ENCODE measurements around the gene PXMP2.
A peak's percentile ranks its signal among the peaks of the same experiment; 100 is the strongest.

Gene PXMP2

DNA sequence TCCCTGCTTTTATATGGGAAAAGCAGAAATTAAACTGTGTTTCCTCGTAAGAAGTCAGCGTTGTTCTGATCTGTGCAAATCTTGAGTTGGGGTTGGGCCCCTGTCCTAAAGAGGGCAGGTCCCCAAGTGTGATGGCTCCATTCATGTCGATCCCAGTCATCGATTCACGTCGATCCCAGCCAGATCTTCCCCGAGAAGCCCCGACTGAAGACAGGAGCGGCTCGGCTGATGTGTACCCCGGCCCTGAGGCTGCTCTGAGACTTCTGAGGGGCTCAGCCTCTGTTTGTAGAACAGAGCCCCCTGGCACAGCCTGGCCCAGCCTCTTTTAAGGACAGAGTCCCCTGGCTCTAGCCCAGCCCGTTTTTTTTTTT, 32.6 kb downstream of the PXMP2 start:
- H3K27me3 Mint-ChIP-seq = no peaks in the 10 kb centered on the region
- no peaks in the 10 kb centered on the region for H3K9me3 Mint-ChIP-seq
- no peak overlapping the region for H3K4me3 Mint-ChIP-seq
- H3K4me1 Mint-ChIP-seq (ENCODE audit: low read depth) = no peaks in the 10 kb centered on the region
- H3K36me3 Mint-ChIP-seq (ENCODE audit: low read depth) = peaks cover 54% of the 10 kb centered on the region
- H3K27ac Mint-ChIP-seq = no peak overlapping the region

DNA sequence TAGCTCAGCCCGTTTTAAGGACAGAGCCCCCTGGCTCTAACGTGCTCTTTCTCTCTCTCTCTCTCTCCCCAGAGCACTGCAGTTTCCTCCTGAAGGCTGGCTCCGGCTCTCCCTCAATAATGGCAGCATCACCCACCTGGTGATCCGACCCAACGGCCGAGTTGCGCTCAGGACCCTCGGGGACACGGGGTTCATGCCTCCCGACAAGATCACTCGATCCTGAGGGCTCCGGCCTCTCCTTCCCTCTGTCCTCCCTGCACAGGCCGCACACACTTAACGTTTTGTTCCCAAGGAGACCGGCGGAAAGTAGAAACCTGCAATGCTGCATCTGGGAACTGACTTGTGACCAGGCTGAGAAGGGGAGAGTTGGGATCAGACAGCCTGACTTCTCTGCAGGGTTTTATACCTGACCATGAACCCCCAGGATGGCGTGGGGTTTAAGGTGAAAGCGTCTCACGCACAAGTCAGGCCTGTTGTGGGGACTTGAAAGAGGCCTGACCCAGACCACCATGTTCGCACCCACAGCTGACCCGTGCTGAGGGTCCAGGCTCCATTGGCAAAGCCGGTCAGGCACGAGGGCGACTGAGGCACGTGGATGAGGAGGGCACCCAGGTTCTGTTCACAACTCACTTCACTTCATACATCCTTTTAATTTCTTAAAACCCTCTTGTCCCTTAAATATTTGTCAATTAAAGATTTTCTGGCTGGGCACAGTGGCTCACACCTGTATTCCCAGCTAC, 33.4 kb downstream of the PXMP2 start:
- Mint-ChIP-seq H3K36me3 (ENCODE audit: low read depth) (peaks cover 59% of the 10 kb centered on the region), H3K27ac (no peak overlapping the region), H3K4me1 (ENCODE audit: low read depth) (no peaks in the 10 kb centered on the region), H3K4me3 (peak overlapping the region; percentile 28), H3K27me3 (no peaks in the 10 kb centered on the region), H3K9me3 (no peaks in the 10 kb centered on the region)

GRCh38 chr12:132723015-132723763, 35.8 kb downstream of the PXMP2 start:
- Mint-ChIP-seq H3K9me3 (no peaks in the 10 kb centered on the region), H3K36me3 (ENCODE audit: low read depth) (peaks cover 76% of the 10 kb centered on the region), H3K27me3 (no peaks in the 10 kb centered on the region), H3K4me3 (no peak overlapping the region), H3K4me1 (ENCODE audit: low read depth) (peaks cover 6% of the 10 kb centered on the region), H3K27ac (peak overlapping the region; percentile 40)

DNA sequence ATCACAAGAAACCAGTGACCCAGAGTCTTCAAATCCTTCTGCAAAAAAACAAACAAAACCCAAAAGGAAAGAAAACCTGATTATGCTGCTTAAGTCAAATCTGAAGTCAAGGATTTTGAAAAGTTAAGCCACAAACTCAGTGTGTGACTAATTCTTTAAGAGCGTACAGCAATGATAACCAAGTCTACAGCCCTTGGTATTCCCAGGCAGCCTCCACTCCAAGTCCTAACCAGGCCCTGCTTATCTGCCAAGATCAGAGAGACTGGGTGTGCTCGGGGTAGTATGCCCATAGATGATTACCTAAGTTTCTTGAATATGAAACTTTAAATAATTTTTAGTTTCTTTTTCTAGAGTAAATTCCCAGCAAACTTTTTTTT, 36.4 kb downstream of the PXMP2 start:
- H3K4me3 Mint-ChIP-seq = no peak overlapping the region
- H3K36me3 Mint-ChIP-seq (ENCODE audit: low read depth) = peaks cover 79% of the 10 kb centered on the region
- peak overlapping the region; percentile 40 for H3K27ac Mint-ChIP-seq
- peaks cover 6% of the 10 kb centered on the region for H3K4me1 Mint-ChIP-seq (ENCODE audit: low read depth)
- no peaks in the 10 kb centered on the region for H3K27me3 Mint-ChIP-seq
- no peaks in the 10 kb centered on the region for H3K9me3 Mint-ChIP-seq

DNA sequence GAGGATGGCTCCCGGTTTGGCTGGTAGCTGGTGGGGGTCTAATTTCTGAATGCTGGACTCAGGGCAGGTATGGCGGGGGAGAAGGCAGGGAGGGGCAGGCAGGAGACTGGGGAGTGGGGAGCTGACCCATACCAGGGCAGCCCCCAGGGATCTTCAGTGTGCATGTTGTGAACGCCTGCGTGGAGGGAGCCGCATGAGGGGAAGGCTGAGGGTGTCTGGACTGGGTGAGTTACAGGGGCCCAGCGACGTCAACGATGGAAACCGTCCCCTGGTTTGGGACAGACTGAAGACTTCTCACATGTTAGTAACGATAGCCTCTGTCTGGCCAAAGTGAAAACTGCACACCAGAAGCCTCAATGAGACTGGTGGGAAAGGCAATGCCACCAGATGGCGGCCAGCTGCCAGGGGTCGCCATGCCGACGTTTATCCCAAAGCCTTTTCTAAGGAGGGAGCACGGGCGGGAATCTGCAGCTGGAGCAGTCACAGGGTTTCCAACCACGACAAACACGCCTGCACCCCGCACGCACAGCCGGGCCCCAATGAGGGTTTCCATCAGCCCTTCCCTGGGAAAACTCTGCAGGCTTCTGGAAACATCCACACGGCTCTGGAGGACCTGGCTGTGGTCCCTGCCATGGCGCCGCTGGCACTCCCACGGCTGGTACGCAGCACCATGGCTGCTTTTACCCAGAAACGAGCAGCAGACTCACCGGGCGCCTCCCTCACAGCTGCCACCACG, 37.3 kb downstream of the PXMP2 start:
- H3K9me3 Mint-ChIP-seq = no peaks in the 10 kb centered on the region
- H3K4me1 Mint-ChIP-seq (ENCODE audit: low read depth) = peaks cover 7% of the 10 kb centered on the region
- H3K4me3 Mint-ChIP-seq = no peak overlapping the region
- H3K36me3 Mint-ChIP-seq (ENCODE audit: low read depth) = peaks cover 77% of the 10 kb centered on the region
- no peak overlapping the region for H3K27ac Mint-ChIP-seq
- H3K27me3 Mint-ChIP-seq = no peaks in the 10 kb centered on the region

DNA sequence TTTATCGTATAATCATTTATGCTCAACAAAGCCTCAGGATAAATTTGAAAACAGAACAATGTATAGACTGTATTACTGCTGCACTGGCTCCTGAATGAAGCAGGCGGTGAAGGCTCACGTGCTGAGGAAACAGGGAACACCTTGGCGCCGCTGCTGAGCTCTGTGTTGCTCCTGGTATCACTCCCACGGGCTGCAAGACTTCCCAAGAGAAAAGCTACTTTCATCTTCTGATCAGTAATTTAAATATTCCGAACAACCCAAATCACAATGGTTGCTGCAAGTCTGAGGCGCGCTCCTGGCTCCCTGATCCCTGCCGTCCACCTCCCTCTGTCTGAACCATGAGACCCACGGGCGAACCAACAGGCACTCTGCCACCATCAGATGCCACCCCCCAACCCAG, 39.0 kb downstream of the PXMP2 start:
- H3K4me3 Mint-ChIP-seq = no peak overlapping the region
- peaks cover 9% of the 10 kb centered on the region for H3K4me1 Mint-ChIP-seq (ENCODE audit: low read depth)
- H3K27me3 Mint-ChIP-seq = no peaks in the 10 kb centered on the region
- H3K36me3 Mint-ChIP-seq (ENCODE audit: low read depth) = peaks cover 82% of the 10 kb centered on the region
- H3K9me3 Mint-ChIP-seq = no peaks in the 10 kb centered on the region
- peak overlapping the region; percentile 16 for H3K27ac Mint-ChIP-seq

GRCh38 chr12:132727091-132727794, 39.9 kb downstream of the PXMP2 start:
- no peak overlapping the region for H3K4me3 Mint-ChIP-seq
- peaks cover 9% of the 10 kb centered on the region for H3K4me1 Mint-ChIP-seq (ENCODE audit: low read depth)
- no peak overlapping the region for H3K27ac Mint-ChIP-seq
- H3K27me3 Mint-ChIP-seq = no peaks in the 10 kb centered on the region
- no peaks in the 10 kb centered on the region for H3K9me3 Mint-ChIP-seq
- peaks cover 86% of the 10 kb centered on the region for H3K36me3 Mint-ChIP-seq (ENCODE audit: low read depth)

GRCh38 chr12:132728502-132728901, 41.1 kb downstream of the PXMP2 start:
- peaks cover 9% of the 10 kb centered on the region for H3K4me1 Mint-ChIP-seq (ENCODE audit: low read depth)
- no peak overlapping the region for H3K4me3 Mint-ChIP-seq
- peaks cover 92% of the 10 kb centered on the region for H3K36me3 Mint-ChIP-seq (ENCODE audit: low read depth)
- H3K27ac Mint-ChIP-seq = no peak overlapping the region
- H3K27me3 Mint-ChIP-seq = no peaks in the 10 kb centered on the region
- H3K9me3 Mint-ChIP-seq = no peaks in the 10 kb centered on the region

DNA sequence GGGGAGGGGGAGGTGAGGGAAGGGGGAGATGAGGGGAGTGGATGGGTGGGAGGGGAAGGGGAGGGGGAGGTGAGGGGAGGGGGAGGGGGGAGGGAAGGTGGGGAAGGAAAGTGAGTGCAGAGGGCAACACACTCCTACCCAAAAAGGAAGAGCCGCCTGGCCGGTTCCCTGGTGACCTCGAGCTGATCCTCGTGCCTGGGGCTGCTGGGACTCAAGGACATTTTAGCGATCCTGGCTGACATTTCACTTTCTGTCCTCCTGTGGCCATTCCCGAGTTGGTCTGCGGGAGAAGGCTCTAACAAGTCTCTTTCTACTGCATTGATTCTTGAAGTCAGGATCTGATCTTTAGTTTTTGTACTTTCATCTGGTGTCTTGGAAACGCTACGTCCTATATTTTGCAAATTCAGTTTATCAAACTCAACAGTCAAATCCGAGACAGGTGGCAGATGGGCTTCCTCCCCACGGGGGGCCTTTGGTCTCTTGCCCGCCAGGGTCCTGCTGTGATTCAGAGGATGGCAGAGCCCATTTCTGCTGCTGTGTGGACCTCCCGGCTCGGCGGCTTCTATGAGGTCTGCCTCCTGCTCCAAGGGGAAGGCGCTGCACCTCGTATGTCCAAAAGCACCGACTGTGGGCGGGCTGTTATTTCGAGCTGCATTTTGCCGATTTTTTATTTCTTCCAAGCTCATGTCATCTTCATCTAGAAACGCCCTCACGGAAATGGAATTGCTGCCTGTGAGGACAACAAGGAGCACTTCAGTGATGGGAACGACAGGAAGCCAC, 42.3 kb downstream of the PXMP2 start:
- no peaks in the 10 kb centered on the region for H3K9me3 Mint-ChIP-seq
- H3K27me3 Mint-ChIP-seq = no peaks in the 10 kb centered on the region
- H3K27ac Mint-ChIP-seq = peak overlapping the region; percentile 54
- peaks cover 9% of the 10 kb centered on the region for H3K4me1 Mint-ChIP-seq (ENCODE audit: low read depth)
- peaks cover 94% of the 10 kb centered on the region for H3K36me3 Mint-ChIP-seq (ENCODE audit: low read depth)
- H3K4me3 Mint-ChIP-seq = peak overlapping the region; percentile 19

DNA sequence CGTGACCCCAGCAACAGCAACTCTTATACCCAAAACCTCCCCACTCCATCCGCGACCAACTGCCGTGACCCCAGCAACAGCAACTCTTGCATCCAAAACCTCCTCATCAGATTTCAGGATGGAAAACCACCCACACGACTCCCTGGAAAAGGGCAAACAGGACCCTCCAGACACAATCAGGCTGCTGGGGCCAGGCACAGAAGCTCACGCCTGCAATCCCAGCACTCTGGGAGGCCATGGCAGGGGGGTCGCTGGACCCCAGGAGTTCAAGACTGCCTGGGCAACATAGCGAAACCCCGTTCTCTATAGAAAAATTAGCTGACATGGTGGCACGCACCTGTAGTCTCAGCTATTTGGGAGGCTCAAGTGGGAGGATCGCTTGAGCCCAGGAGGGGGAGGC, 43.0 kb downstream of the PXMP2 start:
- no peaks in the 10 kb centered on the region for H3K27me3 Mint-ChIP-seq
- H3K27ac Mint-ChIP-seq = peak overlapping the region; percentile 54
- H3K36me3 Mint-ChIP-seq (ENCODE audit: low read depth) = peaks cover 92% of the 10 kb centered on the region
- peak overlapping the region; percentile 19 for H3K4me3 Mint-ChIP-seq
- peaks cover 9% of the 10 kb centered on the region for H3K4me1 Mint-ChIP-seq (ENCODE audit: low read depth)
- H3K9me3 Mint-ChIP-seq = no peaks in the 10 kb centered on the region

DNA sequence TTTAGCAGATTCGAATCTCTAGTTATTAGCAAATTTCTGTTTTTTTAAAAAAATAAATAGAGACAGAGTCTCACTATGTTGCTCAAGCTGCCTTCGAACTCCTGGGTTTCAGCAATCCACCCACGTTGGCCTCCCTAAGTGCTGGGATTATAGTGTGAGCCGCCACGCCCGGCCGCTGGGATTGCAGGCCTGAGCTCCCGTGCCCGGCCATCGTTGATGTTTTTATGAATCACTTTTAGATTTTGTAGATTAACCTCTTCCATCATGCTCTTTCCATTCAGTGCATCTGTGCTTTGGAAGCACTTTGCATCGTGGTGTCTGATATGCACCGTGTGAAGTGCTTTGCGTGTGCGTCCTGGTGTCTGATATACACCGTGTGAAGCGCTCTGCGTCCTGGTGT, 44.2 kb downstream of the PXMP2 start:
- Mint-ChIP-seq H3K4me3 (no peak overlapping the region), H3K27ac (no peak overlapping the region), H3K9me3 (no peaks in the 10 kb centered on the region), H3K36me3 (ENCODE audit: low read depth) (peaks cover 92% of the 10 kb centered on the region), H3K27me3 (no peaks in the 10 kb centered on the region), H3K4me1 (ENCODE audit: low read depth) (peaks cover 4% of the 10 kb centered on the region)

- Mint-ChIP-seq H3K27me3 (no peaks in the 10 kb centered on the region), H3K4me3 (no peak overlapping the region), H3K27ac (no peak overlapping the region), H3K9me3 (no peaks in the 10 kb centered on the region), H3K4me1 (ENCODE audit: low read depth) (peaks cover 4% of the 10 kb centered on the region), H3K36me3 (ENCODE audit: low read depth) (peaks cover 86% of the 10 kb centered on the region)
These were observed 46.8 kb downstream of the PXMP2 start for GRCh38 chr12:132734206-132734605.

GRCh38 chr12:132735496-132735895, 48.1 kb downstream of the PXMP2 start:
- no peaks in the 10 kb centered on the region for H3K4me1 Mint-ChIP-seq (ENCODE audit: low read depth)
- peaks cover 88% of the 10 kb centered on the region for H3K36me3 Mint-ChIP-seq (ENCODE audit: low read depth)
- H3K9me3 Mint-ChIP-seq = no peaks in the 10 kb centered on the region
- peak overlapping the region; percentile 23 for H3K27ac Mint-ChIP-seq
- no peak overlapping the region for H3K4me3 Mint-ChIP-seq
- no peaks in the 10 kb centered on the region for H3K27me3 Mint-ChIP-seq

GRCh38 chr12:132736378-132736777, 49.0 kb downstream of the PXMP2 start:
- Mint-ChIP-seq H3K4me3 (no peak overlapping the region), H3K27ac (no peak overlapping the region), H3K9me3 (no peaks in the 10 kb centered on the region), H3K27me3 (no peaks in the 10 kb centered on the region), H3K36me3 (ENCODE audit: low read depth) (peaks cover 88% of the 10 kb centered on the region), H3K4me1 (ENCODE audit: low read depth) (no peaks in the 10 kb centered on the region)
